GM12891 (cell line): ENCODE results near the gene LMNTD1.
"Not testable (repeated sequence)": the region's sequence is repeated elsewhere in the genome, so short reads cannot be mapped to it uniquely, and the experiment has no call there.

ENCODE experiments used
- POLR2A ChIP-seq: IDR thresholded peaks from 2 replicates; pipeline ENCODE4 v1.6.1; 2011; ENCODE audit warnings: low read depth, low read length, control low read depth
- POLR2AphosphoS5 ChIP-seq: IDR thresholded peaks from 2 replicates; pipeline ENCODE4 v1.6.1; 2011; ENCODE audit warnings: low read depth, low read length, control low read depth
- TAF1 ChIP-seq: IDR thresholded peaks from 2 replicates; pipeline ENCODE4 v1.6.1; 2011; ENCODE audit warnings: low read depth, low read length, control low read depth

- TF ChIP-seq POLR2A, POLR2AphosphoS5, TAF1: not testable (repeated sequence)
Observed at GRCh38 chr12:25426821-25427220, 126.3 kb downstream of the LMNTD1 start.
